ENCODE results near the gene NPIPB8. TPM values are rescaled to one million over a fixed set of nuclear protein-coding genes. Genes with fewer than 3 reads are reported as not detected.
"Not testable (repeated sequence)": the region's sequence is repeated elsewhere in the genome, so short reads cannot be mapped to it uniquely, and the experiment has no call there.

The NPIPB8 gene
- total RNA-seq, 1 donor from 2014 or later, result 4.4 TPM

GRCh38 chr16:28606291-28607115 lies 31.4 kb upstream of the NPIPB8 start:
- no peak for DNase-seq (ENCODE audit: low spot score)

DNA sequence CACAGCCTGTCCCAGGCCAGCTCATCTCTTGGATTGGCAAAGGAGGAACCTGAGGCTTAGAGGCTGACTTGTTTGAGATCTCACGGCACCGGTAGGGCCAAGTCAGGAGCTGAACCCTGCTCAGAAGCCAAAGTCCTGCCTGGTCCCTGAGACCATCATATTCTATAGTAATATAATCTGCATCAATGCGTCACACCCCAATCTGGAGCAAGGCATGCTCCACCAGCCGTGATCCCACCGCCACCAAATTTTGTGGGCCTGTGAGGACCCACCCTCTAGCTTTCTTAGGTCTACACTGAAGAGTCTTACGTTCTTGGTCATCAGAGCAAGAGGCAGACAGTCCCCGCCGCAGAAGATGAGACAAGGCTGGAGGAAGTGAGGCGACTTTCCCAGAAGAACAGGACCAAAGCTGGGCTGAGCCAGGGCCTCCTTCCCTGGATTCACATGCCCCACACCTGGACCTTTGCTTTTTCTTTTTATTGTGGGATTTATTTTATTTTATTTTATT lies 30.7 kb upstream of the NPIPB8 start:
- DNase-seq (ENCODE audit: low spot score), result no peak

GRCh38 chr16:28607681-28608495 lies 30.0 kb upstream of the NPIPB8 start:
- DNase-seq (ENCODE audit: low spot score), result not testable (repeated sequence)

- not testable (repeated sequence) for DNase-seq (ENCODE audit: low spot score)
These were observed 29.4 kb upstream of the NPIPB8 start for GRCh38 chr16:28608496-28608808.

- peak; percentile 40 for DNase-seq (ENCODE audit: low spot score)
These were observed 28.8 kb upstream of the NPIPB8 start for GRCh38 chr16:28608867-28609596.

DNA sequence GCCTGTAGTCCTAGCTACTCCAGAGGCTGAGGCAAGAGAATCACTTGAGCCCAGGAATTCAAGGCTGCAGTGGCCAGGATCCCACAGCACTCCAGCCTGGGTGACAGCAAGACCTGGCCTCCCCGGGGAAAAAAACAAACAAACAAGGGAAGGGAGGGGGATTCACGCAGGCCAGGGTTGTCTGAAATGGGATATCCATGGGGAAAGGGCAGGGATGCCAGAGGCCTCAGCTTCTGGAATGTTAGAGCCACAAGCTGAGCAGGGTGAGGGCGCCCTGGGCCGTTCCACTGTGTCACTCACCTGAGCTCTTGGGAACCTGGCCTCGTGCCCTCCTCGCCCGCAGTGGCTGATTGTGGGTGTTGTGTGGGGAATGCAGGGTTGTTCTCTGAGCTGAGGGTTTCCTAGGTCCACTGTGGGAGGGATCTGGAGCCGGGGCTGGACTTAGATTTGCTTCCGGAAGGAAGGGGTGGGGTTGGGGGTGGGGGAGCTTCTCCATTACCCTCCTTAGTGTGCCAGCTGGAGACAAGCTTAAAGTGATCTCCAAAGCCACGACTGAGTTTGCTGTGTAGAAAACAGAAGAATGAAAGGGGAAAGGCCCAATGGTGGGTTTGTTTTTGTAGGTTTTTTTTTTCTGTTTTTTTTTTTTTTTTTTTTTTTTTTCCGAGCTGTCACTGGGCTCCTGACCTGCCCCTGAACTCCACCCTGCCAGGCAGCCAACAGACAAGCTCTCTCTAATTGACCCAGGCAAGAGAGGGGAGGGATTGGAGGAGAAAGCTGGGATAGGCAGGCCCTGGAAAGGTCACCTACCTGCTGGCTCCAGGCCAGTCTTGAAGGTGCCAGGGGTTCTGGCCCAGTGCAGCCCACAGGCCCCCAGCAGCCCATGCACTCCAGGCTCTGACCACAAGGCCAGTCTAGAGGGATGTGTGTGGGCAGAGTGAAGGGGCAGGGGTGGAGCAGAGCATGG lies 28.0 kb upstream of the NPIPB8 start, which contains the start of gene SULT1A1:
SULT1A1 (minus strand) TSS at position 414 of the 964 bp plus-strand sequence. CDS start 1,189 bp downstream, outside the sequence.
- peak; percentile 50 for DNase-seq (ENCODE audit: low spot score)

- peak; percentile 37 for DNase-seq (ENCODE audit: low spot score)
These were observed 27.2 kb upstream of the NPIPB8 start for GRCh38 chr16:28610595-28611191.

DNA sequence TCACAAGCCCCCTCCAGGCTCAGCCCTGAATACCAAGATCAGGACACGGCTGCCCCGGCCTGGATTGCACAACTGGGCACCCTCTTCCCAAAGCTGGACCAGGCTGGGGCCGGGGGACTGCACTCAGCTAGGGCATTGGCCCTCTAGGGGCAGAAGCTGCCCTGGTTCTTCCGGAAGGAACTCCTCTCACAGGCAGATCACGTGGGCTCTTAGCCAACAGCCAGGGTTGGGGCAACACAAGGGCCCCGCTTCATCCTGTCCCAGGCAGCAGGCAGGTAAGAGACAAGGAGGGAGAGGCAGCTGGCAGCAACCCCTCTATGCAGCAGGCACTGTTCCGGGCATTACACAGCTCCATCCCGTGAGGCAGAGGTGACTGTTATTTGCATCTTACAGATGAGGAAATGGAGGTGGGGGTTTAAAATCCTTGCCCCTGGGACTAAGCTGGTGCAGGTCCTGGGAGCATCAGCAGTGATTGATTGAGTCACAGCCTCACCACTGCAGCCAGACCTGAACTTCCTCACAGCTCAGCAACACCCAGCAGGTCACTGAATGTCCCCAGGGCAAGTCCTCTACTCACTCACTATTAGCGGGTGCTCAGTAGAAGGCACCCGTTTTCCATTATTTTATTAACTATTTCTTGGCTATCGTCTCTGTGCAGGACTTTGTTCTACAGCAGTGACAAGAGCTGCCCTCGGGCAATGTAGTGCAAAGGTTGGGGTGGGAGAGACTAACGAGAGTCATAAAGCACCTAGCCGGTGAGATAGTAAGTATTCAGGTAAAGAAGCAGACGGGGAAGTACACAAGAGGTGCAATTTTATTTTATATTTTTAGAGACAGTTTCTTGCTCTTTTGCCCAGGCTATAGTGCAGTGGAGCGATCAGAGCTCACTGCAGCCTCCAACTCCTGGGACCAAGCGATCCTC lies 25.2 kb upstream of the NPIPB8 start:
- not testable (repeated sequence) for DNase-seq (ENCODE audit: low spot score)

DNA sequence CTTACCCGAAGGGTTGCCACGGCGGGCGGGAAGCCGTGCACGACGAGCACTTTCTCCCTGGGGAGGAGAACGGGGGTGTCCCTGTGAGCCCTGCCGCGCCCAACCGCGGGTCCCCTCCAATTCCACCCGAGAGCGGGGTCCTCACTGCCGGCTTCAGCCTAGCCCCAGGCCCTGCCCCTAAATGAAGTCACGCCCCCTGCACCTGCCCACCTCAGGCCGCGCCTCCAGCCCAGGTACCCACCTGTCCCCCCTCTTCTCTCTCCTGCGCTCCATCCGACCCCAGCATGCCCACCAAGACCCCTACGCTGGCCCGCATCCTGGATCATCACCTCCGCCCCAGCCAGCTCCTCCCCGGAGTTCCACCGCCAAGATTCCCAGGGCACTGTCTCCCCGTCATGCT lies 24.0 kb upstream of the NPIPB8 start:
- peak; percentile 42 for DNase-seq (ENCODE audit: low spot score)

DNA sequence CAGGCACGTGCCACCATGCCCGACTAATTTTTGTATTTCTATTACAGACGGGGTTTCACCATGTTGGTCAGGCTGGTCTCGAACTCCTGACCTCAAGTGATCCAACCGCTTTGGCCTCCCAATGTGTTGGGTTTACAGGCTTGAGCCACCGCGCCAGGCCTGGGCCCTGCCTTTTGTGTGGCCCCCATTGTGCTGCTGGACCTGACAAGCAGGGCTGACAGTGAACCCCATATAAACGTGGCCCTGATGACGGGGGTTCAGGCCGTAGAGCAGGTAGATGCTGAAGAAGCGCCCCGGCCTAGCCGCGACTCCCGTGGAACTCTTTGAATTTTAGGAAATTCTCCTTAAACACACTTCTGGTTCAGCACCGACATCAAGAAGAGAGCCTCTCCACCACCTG lies 23.3 kb upstream of the NPIPB8 start:
- DNase-seq (ENCODE audit: low spot score), result not testable (repeated sequence)

DNA sequence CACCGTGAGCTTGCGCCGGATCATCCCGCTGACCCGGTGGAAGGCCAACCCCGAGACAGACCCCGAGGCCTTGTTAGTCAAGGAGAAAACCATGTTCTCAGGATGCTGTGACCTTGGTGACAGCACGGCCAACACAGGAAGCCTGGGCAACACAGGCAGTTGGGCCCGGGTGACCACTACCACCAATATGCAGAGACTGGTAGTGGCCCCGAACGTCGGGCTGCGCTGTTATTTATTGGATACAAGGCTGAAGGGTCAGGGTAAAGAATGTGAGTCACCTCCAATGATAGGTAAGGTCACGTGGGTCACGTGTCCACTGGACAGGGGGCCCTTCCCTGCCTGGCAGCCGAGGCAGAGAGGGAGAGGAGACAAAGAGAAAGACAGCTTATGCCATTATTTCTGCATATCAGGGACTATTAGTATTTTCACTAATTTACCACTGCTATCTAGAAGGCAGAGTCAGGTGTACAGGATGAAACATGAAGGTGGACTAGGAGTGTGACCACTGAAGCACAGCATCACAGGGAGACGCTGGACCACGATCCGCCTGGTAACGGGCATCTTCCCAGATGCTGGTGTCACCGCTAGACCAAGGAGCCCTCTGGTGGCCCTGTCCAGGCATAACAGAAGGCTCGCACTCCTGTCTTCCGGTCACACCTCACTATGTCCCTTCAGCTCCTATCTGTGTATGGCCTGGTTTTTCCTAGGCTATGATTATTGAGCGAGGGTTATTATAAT lies 22.2 kb upstream of the NPIPB8 start:
- peak; percentile 58 for DNase-seq (ENCODE audit: low spot score)

- DNase-seq (ENCODE audit: low spot score), result not testable (repeated sequence)
These were observed 21.7 kb upstream of the NPIPB8 start for GRCh38 chr16:28616224-28616577.

DNA sequence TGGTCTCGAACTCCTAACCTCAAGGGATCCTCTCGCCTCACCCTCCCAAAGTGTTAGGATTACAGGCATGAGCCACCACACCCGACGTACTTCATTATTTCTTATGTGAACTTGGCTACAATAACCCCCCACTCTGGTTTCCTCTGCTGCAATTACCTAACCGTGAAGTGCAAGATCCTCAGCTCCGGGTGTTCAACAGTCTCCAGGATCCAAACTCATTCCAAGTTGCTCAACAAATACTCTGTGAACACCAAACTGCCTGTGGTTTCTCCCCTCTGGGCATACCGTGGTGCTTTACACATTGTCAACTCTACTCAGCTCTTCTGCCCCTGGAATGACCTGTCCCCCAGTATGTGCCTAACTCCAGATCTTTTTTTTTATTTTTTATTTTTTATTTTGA lies 21.2 kb upstream of the NPIPB8 start:
- DNase-seq (ENCODE audit: low spot score), result no peak

- DNase-seq (ENCODE audit: low spot score), result no peak
These were observed 20.0 kb upstream of the NPIPB8 start for GRCh38 chr16:28617874-28618273.

GRCh38 chr16:28620316-28620715 lies 17.5 kb upstream of the NPIPB8 start:
- DNase-seq (ENCODE audit: low spot score), result not testable (repeated sequence)

- DNase-seq (ENCODE audit: low spot score), result no peak
These were observed 16.2 kb upstream of the NPIPB8 start for GRCh38 chr16:28621481-28622155.

GRCh38 chr16:28622532-28623171 lies 15.2 kb upstream of the NPIPB8 start:
- not testable (repeated sequence) for DNase-seq (ENCODE audit: low spot score)

Measured in ureter (tissue), 1 donor.